Measurements from ENCODE around the gene PIPOX.

DNA sequence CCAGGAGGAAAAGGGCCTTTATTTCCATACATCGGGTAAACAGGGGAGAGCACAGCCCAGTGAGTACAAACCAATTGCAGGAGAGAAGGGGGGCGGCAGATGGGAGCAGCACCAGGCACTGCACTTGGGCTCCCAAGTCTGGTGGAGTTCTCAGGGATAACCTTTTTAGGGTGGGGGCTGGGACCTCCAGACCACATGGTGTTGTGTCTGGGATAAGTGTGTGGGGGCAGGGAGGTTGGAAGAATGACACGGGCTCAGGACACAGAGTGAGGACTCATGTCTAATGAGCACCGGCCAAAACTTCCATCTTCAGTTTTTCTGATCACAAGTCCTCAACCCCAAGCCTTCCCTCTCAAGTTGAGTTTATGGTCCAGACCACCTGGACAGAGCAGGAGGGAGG, 30.6 kb downstream of the PIPOX start:
- TF ChIP-seq, protein P1, sequence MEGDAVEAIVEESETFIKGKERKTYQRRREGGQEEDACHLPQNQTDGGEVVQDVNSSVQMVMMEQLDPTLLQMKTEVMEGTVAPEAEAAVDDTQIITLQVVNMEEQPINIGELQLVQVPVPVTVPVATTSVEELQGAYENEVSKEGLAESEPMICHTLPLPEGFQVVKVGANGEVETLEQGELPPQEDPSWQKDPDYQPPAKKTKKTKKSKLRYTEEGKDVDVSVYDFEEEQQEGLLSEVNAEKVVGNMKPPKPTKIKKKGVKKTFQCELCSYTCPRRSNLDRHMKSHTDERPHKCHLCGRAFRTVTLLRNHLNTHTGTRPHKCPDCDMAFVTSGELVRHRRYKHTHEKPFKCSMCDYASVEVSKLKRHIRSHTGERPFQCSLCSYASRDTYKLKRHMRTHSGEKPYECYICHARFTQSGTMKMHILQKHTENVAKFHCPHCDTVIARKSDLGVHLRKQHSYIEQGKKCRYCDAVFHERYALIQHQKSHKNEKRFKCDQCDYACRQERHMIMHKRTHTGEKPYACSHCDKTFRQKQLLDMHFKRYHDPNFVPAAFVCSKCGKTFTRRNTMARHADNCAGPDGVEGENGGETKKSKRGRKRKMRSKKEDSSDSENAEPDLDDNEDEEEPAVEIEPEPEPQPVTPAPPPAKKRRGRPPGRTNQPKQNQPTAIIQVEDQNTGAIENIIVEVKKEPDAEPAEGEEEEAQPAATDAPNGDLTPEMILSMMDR (IDR thresholded peaks at IDR 0.05; ENCODE audit: low read depth, low read length), result no peak
- TF ChIP-seq EZH2phosphoT487 (IDR thresholded peaks at IDR 0.05; ENCODE audit: low read depth), result no peak
